Limb (tissue), 2 donors: Measurements from ENCODE around the gene CEACAM16.
"Not testable (repeated sequence)": the region's sequence is repeated elsewhere in the genome, so short reads cannot be mapped to it uniquely, and the experiment has no call there.

Experiments
- DNase-seq, 2 donors: peaks; one replicate each; pipeline ENCODE4 v3.0.0-alpha.2; 2016; ENCODE audit errors: extremely low spot score in 2 of 2

CEACAM16 gene

DNA sequence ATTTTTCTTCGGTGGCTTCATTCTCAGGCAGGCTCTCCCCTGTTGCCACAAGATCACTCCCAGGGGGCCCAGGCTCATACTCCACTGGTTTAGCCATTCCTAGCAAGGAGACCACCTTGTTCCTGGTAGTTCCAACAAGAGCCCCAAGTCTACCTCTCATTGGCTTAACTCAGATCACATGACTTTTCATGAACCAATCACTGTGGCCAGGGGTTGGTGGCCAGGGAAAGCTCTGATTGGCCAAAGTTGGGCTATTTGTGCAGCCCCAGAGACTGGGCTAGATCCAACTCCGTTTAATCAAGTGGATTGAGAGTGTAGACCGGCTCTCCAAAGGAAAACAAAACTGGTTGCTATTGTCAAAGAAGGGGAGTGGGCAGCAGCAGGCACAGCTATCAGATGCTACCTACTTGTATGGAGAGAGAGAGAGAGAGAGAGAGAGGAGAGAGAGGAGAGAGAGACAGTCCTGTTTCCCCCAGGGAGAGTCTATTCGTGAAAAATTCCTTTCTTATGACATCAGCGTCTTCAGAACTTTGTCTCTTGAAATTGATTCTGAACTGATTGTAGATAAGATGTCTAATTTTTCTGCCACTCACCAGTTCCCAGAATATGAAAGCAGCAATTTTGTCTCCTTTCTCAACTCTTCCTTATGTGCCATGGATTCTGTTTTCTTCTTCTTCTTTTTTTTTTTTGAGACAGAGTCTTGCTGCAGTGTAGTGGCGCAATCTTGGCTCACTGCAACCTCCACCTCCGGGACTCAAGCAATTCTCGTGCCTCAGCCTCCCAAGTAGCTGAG, 21.7 kb upstream of the CEACAM16 start:
- DNase-seq: no peak

- no peak for DNase-seq
These were observed 18.4 kb upstream of the CEACAM16 start for GRCh38 chr19:44680536-44680935.

GRCh38 chr19:44681992-44682790, 16.8 kb upstream of the CEACAM16 start:
- no peak for DNase-seq

DNA sequence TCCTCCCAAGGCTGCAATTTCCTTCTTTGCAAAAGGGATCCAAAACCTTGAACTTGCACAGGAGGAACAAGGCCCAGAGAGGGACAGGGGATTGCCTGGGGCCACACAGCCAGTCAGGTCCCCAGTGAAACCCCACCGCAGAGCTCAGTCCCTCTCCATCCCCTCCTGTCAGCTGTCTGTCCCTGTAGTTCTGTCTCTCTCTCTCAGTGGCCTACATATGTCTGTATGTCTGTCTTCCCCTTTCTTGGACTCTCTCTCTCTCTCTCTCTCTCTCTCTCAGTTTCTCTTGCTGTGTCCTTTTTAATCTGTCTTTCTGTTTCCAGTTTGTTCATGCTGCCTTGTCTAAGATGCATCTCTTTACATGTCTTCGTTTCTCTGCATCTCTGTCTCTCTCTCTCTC, 16.1 kb upstream of the CEACAM16 start:
- no peak for DNase-seq

DNA sequence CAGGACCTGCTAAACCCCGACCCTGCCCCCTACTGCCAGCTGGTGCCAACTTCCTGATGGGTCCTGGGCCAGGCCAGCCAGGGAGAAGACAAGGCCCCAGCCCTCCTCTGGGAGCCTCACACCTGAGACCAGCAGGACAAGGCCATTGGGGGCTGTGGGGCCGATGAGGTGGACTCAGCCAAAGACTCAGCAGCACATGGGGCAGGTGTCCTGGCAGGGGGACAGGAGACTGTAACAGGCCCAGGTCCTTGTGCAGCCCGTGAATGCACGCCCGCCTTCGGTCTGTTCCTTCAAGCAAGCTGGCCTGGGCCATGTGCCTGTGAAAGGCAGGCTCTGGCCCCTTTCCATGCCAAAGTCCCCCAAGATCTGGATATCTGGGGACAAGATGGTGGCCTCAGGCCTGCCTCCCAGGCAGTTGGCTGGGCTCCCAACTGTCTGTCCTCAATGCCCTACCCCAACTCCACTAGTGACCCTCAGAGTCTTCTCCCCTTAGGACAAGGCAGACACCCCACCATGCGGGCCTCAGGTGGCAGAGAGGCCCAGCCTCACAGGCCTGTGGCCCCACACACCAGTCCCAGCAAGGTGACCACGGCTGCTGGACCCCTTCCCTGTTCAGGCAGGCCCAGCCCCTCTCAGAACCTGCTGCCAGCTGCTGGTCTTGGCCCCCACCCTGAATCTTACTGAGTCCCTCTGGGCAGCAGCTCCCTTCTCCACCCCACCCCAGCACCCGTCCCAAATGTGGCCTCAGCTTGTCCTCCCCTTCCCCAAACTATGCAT, 15.3 kb upstream of the CEACAM16 start:
- no peak for DNase-seq

DNA sequence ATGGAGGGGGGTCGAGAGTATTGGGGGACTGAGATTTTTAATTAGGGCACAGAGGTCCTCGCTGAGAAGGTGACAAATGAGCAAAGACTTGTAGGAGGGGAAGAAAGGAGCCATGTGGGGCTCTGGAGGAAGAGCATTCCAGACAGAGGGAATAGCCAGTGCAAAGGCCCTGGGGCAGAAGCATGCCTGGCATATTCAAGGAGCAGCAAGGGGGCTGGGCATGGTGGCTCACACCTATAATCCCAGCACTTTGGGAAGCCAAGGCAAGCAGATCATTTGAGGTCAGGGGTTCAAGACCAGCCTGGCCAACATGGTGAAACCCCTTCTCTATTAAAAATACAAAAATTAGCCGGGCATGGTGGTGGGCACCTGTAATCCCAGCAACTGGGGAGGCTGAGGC, 14.6 kb upstream of the CEACAM16 start:
- not testable (repeated sequence) for DNase-seq

- DNase-seq: no peak
These were observed 13.8 kb upstream of the CEACAM16 start for GRCh38 chr19:44684892-44685863.

GRCh38 chr19:44685877-44686276, 13.1 kb upstream of the CEACAM16 start:
- no peak for DNase-seq

DNA sequence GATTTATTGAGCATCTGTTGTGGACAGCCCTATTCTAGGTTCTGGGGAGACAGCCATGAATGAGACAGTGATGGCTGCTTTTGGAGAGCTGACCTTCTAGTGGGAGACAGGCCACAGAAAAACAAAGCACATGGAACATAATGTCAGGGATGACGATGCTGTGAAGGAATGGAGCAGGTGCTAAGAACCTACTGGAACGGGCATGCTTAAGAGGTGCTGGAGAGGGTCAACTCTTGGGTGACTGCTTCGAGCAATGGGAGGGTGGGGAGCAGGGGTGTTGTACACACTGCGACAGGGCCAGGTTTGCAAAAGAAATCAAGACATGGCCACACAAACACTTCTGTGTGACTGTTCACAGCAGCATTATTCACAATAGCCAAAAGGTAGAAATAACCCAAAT, 12.1 kb upstream of the CEACAM16 start:
- no peak for DNase-seq

DNA sequence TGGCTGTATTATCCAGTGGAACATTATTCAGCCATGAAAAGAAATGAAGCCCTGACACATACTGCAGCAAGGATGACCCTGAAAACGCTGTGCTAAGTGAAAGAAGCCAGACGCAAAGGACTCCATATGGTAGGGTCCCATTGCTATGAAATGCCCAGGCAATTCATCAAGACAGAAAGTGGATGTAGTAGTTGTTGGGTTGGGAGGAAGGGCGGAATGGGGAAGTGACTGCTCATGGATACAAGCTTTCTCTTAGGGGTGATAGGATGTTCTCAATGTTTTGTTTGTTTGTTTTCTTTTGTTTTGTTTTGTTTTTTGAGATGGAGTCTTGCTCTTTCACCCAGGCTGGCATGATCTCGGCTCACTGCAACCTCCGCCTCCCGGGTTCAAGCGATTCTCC, 11.1 kb upstream of the CEACAM16 start:
- no peak for DNase-seq

DNA sequence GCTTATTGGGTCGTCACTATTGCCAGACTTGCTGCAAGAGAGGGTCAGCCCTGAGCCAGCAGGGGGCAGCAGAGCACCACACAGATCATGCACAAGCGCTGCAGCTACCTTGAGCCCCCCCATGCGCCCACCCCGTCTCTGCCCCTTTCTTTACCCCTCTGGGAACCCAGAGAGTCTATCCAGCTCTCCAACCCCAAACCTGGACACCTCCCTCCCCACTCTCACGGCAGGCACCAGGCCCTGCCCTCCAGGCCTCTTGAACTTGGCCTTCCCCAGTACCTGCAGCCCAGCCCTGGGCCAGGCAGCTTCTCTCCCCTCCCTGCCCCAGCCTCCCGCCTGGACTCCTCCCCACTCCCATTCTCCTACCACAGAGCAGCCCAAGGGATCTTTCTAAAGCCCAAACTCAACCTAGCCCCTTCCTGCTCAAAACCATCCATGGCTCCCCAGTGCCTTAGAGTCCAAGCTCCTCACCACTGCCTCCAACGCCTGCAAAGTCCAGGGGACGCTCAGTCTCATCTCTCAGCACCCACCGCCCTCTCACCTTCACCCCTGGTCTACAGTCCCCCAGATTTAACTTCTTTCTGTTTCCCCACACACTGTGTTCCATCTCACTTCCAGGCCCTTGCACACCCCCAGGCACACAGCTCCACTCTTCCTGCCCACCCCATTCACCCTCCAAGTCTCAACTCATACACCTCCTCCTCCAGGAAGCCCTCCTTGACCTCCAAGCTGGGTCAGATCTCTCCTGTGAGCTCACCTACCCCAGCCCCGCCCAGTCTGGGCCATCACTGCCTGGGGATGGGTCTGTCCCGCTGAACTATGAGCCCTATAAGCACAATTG, 9.4 kb upstream of the CEACAM16 start:
- peak; percentile 68 to 89 for DNase-seq

DNA sequence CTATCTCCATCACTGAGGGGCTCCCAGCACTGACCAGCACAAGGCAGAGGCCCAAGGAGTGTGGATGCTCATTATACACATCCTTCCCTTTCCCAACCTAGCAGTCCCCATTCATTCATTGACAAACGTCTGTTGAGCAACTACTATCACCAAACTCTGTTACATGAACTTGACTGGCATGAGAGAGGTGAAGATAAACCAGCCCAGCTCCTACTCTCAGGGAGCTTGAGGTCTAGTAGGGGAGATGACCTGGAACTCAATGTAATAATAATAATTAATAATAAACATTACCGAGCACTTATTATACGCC, 8.9 kb upstream of the CEACAM16 start:
- DNase-seq: no peak

- DNase-seq: no peak
These were observed 6.6 kb upstream of the CEACAM16 start for GRCh38 chr19:44692379-44692721.

DNA sequence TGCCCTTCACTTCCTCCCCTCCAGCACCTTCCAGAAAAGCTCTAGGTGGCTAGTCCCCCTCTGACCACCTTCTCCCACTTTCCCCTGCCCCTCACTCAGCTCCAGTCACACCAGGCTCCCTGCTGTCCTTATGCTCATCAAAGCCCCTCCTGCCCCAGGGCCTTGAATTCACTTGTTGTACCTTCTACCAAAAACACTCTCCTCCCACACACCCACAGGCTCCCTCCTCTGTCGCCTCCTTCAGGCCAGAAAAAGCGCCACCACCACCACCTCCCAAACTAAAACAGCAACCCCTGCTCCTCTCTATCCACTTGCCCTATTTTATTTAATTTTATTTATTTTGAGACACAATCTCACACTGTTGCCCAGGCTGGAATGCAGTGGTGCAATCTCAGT, 4.8 kb upstream of the CEACAM16 start:
- no peak for DNase-seq

DNA sequence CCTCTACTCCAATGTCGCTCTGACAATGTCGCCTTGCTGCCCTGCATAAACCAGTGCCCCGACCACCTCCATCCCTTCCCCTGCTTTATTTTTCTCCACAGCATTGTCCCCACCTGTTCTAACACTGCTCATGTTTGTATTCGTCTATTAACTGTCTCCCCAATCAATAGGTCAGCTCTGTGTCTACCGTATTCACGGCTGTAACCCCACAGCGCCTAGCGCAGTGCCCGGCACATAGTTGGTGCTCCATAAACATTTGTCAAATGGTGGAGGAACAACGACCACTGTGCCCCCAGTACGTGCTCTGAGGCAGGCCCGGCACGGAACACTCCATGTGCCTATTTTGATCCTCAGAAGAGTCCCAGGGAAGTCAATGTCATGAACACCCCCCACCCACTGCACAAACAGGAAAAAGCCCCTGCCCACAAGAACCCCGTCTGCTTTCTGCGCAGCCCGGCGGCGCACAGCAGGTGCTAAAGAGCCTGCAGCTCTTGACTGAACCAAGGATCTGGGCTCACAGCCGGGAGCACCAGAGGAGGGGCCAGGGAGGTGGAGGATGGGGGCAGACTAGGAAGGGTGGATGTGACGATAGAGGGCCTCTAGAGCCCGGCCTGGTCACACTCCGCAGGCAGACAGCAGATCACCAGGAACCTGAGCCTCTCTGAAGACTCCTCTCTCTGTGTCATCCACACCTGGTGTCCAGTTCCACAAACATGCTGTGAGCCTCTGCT, 1.8 kb upstream of the CEACAM16 start:
- DNase-seq: no peak

DNA sequence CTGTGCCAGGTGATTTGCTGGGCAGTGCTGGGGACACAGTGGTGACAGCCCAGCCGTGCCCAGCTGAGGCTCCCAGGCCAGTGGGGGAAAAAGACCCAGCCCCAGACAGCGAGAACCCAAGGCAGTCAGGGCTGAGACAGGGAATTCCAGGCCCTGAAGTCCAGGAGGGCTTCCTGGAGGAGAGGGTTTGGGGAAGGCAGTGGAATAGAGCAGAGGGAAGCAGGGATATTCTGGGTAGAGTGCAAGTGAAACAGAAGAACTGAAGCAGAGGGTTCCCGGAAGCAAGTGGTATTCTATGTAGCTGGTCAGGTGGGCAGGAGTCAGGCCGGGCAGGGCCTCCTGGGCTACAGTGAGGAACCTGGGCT, 1.3 kb upstream of the CEACAM16 start:
- DNase-seq: no peak

GRCh38 chr19:44700547-44700946, 1.6 kb downstream of the CEACAM16 start:
- DNase-seq: no peak

- no peak for DNase-seq
These were observed 2.3 kb downstream of the CEACAM16 start for GRCh38 chr19:44701228-44701627.

GRCh38 chr19:44702551-44703176, 3.7 kb downstream of the CEACAM16 start:
- DNase-seq: no peak
